Retinal pigment epithelial cell (primary cell): ENCODE measurements around the gene ECM1.
A peak's percentile ranks its signal among the peaks of the same experiment; 100 is the strongest.

Source experiments
- DNase-seq: peaks from one replicate; pipeline ENCODE4 v3.0.0-alpha.2; 2010; ENCODE audit warnings: low read depth
- H3K4me3 ChIP-seq: 2 replicates; pipeline ENCODE4 v1.5.1; 2011; ENCODE audit warnings: mild to moderate bottlenecking, low read length, control low read depth, moderate library complexity
- CTCF ChIP-seq: conservative IDR thresholded peaks from 2 replicates; pipeline ENCODE4 v1.5.1; 2011; ENCODE audit warnings: low read depth, low read length, control low read depth, inconsistent platforms

ECM1 gene

DNA sequence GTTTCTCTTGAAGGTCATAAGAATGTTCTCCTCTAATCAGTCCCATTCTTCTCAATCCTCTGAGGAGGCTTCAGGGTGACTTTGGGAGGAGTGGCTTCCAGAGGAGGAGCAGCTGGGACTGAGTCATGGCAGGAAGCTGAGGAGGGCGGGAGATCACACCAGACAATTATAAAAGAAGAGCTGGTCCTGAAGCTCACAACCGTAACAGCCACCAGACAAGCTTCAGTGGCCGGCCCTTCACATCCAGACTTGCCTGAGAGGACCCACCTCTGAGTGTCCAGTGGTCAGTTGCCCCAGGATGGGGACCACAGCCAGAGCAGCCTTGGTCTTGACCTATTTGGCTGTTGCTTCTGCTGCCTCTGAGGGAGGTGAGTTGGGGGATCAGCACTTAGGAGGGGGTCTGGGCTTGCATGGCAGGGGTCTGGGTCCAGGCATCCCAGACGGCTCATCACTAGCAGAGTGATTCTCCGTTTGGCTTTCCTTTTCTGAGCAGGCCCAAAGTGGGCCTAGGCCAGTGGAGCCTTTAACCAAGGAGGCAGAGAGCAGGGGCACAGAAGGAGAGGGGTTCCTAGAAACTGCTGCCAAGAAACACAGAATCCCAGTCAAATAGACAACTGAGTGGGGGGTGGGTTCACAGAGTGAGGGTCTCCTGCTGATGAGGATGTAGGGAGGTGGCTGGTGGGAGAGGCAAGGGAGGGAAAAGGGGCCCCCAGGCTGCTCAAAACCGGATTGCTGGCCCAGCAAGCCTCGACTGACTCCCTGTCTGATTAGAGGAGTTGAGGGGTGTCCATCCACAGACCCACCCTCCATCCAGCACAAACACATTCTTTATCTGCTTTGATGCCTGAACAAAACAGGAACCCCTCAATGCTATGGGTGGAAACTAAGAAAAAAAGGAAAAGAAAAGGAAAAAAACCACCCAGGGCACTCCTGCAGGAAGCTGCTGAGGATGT, at the start of gene ECM1:
ECM1 (plus strand) TSS at position 198 of the 953 bp plus-strand sequence; CDS start at position 299, 101 bp downstream.
- DNase-seq = no peak
- no peak within 1 kb of the TSS for H3K4me3 ChIP-seq
- TF ChIP-seq CTCF = no peak

- no peak for DNase-seq
- H3K4me3 ChIP-seq = no peak overlapping the region
- TF ChIP-seq CTCF = peak; percentile 76
Measured at GRCh38 chr1:150464422-150464826, 43.5 kb upstream of the ECM1 start.

- TF ChIP-seq CTCF = no peak
- no peak for DNase-seq
- no peak overlapping the region for H3K4me3 ChIP-seq
Measured at GRCh38 chr1:150466964-150467363, 40.9 kb upstream of the ECM1 start.

- no peak for TF ChIP-seq CTCF
- no peak for DNase-seq
- H3K4me3 ChIP-seq = no peak overlapping the region
Measured at GRCh38 chr1:150469291-150469690, 38.6 kb upstream of the ECM1 start.

GRCh38 chr1:150472601-150473200, 35.2 kb upstream of the ECM1 start:
- H3K4me3 ChIP-seq = no peak overlapping the region
- TF ChIP-seq CTCF = no peak
- DNase-seq = no peak

DNA sequence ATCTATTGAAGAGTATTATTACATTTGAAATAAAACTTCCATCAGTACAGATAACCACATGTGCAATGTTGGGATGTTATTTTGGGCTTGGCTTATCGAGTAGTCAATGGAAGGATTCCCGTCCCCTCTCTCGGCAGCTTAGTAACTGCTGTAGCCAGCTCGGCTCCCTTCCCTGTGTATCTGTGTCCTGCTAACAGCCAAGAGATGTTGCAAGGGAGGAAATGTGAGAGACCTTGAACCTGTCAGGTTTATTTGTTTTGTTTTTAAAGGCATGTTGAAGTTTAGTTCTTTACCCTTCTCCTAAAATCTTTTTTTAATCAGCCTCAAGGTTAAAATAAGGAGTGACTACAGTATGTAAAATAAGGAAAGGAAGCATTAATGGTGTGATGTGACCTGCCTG, 34.2 kb upstream of the ECM1 start:
- no peak for DNase-seq
- no peak overlapping the region for H3K4me3 ChIP-seq
- TF ChIP-seq CTCF = no peak
